NOMO-1 (cell line): ENCODE measurements around the gene TFF1.

Experiments
- DNase-seq, 2 experiments: peaks; one replicate each; lab custom pipeline; 2025; ENCODE audit not compliant: unreplicated experiment in 2 of 2; lab: John Stamatoyannopoulos, UW

TFF1 gene

DNA sequence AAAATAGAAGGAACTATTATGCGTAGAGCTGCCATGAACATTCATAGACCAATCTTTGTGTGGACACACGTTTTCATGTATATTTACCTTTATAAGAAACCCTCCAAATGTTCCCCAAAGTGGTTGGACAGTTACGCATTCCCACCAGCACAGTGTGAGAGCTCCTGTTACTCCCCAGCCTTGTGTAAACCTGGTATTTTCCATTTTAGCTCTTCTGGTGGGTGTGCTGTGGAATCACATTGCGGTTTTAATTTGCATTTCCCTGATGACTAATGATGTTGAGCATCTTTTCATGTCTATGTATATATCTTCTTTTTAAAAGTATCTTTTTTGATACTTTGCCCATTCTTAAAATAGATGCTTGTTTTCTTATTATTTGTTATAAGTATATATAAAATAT, 34.2 kb upstream of the TFF1 start:
- no peak for DNase-seq

DNA sequence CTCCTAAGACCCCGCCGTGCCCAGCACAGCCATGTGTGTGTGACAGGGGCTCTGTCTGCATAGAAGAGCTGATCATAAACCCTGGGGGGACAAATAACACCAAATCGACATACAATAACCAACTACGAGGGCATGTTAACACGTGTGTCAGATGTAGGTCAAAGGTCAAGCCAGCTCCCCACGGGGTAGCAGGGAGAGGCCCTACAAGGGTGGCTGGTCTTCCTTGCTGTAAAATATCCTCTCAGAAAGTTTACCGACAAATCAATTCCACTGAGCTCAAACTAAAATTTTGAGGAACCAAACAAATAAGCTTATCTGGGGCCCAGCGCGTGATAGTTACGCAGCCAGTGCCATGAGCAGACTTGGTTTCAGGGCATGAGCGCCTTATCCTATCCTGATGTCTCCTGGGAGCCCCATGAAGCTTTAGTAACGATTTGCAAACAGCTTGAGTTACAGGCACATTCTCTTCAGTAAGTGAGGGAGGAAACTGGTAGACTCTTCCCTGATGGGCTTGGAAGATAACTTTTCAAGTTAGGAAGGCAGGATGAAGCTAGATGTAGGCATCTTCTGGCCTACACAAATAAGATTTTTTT, 32.2 kb upstream of the TFF1 start:
- DNase-seq = no peak

DNA sequence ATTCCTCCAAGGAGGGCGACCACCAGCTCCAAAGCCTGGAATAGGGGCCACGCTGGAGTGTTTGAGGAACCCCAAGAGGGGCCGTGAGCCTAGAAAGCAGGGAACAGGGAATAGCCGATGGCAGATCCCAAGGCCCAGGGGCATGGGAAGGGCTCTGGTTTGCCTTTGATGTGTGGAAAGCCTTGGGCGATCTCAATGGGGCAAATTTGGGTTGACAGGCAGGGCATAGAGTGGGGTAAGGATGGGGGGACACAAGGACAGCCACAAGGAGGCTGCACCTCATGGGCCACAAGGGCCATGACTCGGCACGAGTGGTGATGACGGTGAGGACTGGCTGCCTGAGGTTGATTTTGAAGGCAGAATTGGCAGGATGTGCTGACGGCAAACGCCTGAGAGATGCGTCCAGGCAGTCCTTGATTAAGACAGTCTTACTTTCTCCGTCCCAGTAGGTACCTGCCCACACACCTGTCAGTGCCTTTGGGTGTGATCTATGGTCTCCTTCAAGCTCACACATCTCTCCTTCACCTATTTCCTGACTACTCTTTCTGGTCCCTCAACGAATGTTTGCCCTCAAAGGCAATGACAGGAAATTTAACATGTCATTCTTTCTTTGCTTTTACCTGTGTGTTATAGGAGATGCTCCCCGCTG, 31.5 kb upstream of the TFF1 start:
- no peak for DNase-seq

DNA sequence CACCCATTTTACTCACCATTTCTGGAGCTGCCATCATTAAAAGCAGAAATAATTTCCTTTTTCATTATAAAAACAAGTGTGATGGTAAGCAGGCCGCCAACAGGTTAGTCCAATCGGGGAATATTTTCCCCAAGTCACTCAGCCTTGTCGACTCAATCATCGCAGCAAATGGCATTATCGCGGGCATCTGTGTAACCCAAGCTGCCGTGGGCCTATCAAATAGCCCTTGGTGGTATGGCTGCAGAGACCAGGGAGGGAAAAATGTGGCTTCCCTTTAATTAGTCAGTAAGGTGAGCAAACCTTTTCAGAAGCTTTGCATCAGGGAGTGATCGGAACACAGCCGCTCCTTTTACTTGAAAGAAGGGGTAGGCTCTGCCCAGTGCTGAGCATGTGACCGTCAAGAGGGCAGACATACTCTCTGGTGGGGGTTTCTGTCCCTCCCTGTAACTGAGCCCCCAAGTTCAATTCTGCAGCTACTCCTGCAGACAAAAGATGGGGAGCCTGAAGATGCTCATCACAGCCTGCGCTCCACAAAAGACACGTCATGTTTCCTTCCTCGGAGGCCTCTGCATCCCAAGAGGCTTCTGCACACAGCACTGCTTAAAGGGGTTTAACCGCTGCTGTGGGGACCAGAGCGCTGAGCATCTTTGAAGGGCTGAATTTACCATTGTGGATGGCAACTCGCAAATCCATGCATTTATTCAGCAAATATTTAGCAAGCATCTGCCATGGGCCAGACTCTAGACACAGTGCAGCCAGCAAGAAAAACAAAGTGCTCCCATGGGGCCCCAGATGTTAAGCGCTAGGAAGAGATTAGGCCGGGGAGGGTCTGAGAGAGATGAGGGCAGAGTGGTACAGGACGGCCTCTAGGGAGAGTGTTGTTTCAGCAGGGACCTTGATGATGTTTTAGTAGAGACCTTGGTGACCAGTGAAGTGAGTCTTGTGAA, 30.7 kb upstream of the TFF1 start:
- DNase-seq = no peak

DNA sequence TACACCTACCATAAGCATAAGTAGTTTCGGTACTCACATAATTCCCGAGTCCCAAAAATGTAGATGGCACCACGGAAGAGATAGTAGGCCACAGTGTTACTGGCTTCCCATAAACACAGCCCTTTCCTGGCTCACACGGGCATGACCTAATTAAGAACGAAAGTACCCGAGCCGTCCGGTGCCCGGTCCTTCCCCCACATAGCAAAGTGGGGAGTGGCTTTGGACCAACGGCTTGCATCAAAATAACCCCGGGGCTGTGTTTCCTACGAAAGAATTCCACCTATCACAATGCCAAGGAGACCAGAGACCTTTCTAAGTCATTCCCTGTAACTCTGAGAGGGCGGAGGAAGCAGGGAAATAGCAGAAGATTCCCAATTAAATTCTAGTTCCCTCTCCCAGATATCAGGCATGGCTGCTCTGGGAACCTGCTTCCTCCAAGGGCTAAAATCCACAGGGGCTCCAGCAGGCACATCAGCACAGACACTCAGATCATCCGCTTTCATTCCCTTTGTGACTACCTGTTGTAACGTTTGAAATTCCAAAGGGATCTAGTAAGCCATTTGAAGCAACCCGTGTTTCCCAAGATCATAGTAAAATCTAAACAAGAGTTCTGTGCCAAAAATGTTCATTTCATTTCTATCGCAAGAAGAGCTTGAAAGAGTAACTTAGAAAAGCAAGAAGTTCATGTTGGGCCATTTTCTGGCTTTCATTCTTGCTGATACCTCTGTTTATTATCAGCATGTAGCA, 29.7 kb upstream of the TFF1 start, which contains the start of gene TMPRSS3:
TMPRSS3 (minus strand) TSS at position 148 of the 747 bp plus-strand sequence. CDS start 635 bp downstream, outside the sequence.
- no peak for DNase-seq

DNA sequence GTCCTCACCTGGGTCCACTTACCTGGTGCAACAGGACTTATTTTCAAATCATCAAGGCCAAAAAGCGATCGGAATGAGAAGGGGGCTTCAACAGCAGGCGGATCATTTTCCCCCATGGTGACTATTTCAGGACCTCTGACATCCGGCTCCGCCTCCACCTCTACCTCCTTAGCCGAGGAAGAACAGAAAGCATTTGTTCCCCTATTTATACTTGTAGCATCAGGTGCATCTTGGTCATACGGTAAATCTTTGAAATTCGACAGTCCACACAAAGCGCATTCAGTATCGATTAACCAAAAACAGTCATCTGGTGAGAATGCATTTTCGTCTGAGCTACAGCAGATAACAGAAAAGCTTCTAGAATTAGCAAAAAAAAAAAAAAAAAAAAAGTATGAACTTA, 29.0 kb upstream of the TFF1 start:
- no peak for DNase-seq

DNA sequence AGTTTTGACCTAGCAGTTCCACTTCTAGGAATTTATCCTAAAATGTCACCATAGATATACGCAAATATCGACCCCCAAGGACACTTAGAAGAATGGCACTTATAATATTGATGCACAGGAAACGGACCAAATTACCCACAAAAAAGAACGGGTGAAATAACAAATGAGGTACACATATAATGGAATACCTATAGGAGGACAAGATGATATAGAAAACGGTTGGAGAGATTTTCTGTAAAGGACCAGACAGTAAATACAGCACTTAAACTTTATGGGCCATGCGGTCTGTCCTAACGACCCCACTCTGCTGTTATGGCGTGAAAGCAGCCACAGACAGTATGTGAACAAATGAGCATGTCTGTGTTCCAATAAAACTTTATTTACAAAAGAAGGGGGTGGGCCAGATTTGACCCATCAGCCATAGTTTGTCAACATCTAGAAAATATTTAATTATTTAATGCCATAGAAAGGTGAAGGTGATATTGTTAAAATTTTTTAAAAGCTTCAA, 27.2 kb upstream of the TFF1 start:
- no peak for DNase-seq

DNA sequence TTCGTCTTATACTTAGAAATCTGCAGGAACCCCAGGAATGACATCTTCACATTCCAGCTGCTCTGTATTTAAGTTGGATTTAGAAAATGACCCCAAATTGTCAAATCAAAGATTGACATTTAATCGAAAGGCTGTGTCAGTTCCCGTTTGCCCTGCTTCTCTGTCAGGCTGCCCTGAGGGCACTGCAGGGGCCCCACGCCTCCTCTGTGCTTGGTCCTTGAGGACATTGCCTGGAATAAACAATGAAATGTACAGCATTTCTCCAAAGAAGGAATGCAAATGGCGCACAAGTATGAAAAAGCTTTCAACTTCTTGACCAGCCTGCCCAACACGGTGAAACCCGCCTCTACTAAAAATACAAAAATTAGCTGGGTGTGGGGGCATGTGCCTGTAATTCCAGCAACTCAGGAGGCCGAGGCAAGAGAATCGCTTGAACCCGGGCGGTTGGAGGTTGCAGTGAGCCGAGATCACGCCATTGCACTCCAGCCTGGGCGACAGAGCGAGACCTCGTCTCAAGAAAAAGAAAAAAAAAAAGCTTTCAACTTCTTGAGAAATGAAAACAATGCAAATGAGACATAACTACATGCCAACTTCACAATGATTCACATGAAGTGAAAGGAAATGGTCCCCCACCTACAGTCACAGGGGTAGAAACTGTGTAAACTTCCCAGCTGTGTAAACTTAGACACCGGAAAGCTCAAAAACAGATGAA, 26.6 kb upstream of the TFF1 start:
- DNase-seq = no peak

DNA sequence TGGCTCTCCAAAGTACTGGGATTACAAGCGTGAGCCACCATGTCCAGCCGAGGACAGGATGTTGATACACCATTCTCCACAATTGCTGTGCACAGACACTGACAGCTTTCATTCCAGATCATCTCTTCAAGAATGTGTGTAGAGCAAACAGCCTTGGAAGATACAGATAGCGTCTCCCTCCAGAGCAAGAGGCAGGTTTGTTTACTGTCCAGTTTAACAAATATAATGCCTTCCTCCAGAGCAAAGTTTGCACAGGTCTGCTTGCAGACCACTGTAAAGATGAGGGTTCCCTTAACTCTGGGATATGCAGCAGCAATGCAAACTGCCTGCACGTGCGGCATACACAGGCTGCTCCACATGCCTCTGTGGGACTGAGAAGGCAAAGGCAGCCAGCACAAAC, 25.0 kb upstream of the TFF1 start:
- no peak for DNase-seq

DNA sequence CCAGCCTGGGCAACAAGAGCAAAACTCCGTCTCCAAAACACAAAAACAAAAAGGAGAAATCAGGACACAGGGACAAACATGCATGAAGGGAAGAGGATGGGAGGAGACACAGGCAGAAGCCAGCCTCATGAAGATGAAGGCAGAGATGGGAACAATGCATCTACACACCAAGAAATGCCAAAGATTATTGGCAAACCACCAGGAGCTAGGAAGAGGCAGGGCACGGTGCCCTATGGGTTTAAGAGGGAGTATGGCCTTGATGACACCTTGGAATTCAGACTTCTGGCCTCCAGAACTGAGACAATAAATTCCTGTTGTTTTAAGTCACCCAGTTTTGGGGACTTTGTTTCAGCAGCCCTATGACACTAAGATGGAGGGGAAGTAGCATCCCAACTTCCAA, 24.4 kb upstream of the TFF1 start:
- DNase-seq = no peak

DNA sequence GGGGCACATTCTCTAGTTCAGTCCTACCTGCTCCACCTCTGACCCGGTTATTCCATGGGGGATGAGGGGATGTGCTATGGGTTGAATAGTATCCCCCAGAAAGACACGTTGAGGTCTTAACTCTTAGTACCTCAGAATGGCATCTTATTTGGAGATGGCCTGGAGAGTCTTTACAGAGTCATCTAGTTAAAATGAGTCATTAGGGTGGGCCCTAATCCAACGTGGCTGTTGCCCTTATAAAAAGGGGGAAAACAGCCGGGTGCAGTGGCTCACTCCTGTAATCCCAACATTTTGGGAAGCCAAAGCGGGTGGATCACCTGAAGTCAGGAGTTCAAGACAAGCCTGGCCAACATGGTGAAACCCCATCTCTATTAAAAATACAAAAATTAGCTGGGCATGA, 23.9 kb upstream of the TFF1 start:
- DNase-seq = no peak

DNA sequence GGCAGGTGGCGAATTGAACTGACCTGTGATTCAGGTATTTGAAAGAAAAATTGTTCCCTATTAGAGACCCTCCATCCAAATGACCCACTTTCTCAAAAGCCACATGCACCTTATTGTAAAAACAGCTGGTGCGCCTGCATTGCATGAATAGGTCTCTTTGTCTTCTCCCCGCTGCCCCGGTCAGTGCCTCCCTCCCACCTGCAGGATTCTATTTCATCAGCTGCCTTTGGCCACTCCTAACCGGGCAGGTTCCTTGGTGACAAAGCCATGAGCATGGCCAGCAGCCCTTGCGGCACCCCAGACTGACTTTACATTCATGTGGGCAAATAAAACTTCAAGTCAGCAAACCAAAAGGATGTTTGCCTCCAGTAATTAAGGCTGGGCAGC, 23.1 kb upstream of the TFF1 start:
- DNase-seq = no peak

DNA sequence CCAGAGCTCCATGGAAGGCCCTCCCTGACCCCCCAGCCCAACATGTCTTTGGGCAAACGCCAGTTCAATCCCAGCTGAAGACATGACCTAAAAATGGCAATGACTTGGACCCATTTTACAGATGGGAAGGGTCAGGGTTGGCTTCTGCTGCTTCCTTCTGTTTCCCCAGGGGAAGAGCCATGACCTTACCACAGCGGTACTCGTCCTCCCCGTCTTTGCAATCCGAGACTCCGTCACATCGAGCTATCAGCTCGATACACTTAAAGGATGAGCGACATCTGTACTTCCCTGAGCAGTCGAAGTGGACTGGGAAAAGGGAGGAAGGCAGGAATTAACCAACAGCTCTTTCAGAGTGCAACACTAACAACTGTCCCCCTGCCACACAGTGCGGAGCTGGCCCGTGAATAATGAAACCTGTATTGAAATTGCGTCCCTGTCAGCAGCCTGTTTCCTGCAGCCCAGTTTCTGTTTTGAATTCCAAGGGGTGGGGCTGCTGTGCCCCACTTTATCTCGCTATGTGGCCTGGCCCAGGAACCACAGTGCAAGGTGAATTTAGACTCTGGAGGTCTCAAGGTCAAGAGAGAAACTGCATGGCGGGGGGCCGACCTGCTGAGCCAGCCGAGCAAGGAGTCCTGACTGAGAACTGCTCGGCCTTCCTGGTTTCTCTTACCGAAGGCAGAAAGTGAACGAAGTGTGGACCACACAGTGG, 22.6 kb upstream of the TFF1 start:
- DNase-seq = no peak

DNA sequence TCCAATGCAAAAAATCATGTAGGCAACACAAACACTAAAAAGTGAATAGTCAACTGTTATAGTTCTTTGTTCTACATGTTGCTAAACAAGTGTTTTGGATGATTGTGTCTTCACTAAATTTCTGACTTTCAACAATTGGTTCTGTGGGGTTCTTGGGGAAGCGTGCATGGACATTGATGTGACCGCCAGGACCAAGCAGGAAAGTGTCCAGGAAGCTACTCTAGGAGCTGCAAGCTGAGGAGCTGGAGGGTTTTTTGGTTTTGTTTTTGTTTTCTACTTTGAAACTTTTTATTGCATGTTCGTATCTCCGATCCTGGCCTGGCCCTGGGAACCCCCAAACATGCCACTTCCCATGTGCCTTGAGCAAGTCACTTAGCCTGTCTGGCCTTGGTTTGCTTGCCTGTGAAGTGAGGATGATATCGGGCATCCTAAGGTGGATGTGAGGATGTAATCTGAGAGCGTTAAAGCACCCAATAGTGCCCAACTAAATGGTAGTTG, 21.6 kb upstream of the TFF1 start:
- DNase-seq = no peak

DNA sequence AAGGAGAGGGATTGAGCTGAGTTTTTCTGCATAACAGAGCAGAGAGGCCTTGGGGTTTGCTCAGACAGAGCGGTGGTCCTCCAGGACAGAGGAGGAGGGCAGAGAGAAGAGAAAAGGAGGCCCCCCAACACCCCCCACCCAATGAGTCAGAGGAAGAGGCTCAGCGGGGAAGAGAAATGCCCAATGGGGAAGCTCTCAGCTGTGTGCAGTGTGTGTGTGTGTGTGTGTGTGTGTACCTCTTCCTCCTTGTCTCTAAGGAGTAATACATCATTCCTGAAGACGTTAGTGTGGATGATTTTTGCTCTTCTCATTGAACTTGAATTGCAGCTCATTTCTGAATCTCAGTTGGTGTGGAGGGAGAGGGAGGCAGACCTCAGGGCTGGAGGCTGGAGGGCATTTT, 20.8 kb upstream of the TFF1 start:
- DNase-seq = peak; percentile 17 to 35

DNA sequence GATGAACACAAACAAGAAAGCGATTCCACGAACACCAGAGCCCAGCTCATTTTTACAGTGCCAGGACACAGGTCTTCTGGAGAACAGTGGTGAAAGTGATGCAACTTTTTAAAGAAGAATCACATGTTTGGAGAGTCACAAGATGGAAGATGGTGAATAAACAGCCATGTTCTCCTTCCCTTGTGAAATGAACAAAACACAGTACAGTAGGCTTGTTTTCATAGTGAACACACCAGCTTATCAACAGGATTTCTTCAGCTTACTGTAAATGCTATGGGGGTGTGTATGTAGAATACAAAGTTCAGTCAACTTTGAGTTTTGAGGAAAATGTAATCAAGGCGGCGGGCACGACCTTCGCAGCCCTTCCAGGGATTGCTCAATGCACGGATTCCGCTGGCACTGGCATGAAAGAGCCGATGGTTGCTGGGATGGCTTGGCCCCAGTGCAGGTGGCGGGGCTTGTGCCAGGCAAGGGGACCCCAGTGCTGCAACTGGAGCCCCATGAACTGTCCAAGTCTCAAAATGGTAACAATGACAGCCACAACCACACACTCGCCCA, 19.8 kb upstream of the TFF1 start:
- DNase-seq = no peak

DNA sequence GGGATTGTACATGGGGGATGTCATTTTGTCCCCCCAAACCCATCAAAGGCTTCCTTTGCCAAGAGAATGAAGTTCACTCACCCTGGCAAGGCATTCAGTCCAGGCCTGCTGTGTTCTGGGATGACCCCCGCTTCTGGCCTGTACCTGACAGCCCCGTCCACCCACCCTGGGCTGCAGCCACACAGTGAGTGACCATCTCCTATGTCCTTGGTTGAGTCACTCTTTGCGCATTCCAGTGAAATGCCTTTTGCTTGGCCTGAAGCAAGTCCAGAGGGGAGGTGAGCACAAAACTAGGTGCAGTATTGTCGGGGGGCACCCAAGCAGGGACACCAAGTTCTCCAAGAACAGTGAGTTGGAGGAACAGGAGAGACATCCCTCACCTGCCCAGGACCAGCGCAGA, 19.3 kb upstream of the TFF1 start:
- DNase-seq = no peak

DNA sequence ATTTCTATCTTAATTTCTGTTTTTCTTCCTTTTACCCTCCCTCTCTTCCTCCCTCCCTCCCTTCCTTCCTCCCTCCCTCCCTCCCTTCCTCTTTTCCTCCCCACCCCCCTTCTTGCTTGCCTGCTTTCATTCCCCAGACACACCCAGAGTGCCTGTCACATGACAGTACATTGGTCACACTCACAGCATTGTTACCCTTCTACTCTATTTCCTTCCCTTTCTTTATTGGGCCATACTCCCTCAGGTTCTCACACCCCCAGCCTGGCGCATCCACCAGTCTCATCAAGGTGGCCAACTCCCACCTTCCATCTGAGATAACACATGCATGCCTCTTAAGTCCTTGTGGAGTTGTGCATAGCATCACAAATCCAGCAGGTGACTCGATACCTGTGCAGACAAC, 18.7 kb upstream of the TFF1 start:
- DNase-seq = peak; percentile 7 to 14
